D341Med (cell line): ENCODE measurements around the gene CCDC175.

Source experiments
- DNase-seq: peaks from one replicate; pipeline ENCODE4 v3.0.0; 2012; ENCODE audit warnings: low spot score

The CCDC175 gene

DNA sequence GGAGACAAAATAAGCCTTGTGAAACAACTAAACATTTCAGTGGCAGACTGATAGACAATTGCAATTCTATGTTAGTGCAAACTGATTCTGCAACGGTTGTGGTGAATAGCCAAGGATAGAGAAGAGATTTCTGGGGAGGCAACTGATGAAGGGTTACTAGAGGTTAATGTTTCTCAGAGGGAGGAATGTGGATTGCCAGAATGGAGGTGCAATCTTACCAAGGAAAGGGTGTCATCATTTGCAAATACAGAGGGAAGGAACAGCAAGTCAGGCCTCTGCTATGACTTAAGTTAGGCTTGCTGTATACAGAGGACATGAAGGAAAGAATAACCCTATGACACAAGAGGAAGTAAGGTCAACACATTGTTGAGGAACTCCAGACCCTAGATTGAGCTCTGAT is 35.8 kb downstream of the CCDC175 start:
- DNase-seq = no peak

DNA sequence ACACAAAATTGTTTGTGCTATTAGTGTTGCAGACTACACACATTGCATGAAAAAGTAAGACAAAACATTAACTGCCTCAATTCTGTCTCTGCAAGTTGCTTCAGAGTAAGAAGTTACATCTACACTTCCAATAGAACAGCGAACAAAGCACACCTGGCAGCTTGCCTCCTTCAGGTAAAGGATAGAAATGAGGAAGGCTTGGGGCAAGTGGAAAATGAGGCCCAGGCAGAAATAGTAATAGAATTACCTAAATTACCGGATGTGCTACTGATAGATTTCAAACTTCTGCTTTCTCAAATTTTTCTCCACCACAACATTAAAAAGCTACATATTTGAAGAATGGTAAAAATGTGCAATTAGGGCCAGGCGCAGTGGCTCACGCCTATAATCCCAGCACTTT is 37.7 kb downstream of the CCDC175 start:
- DNase-seq = no peak

GRCh38 chr14:59537476-59537875 is 39.1 kb downstream of the CCDC175 start:
- DNase-seq = no peak

GRCh38 chr14:59534361-59534987 is 42.1 kb downstream of the CCDC175 start:
- no peak for DNase-seq

- no peak for DNase-seq
Observed at GRCh38 chr14:59532419-59532818, 44.2 kb downstream of the CCDC175 start.

DNA sequence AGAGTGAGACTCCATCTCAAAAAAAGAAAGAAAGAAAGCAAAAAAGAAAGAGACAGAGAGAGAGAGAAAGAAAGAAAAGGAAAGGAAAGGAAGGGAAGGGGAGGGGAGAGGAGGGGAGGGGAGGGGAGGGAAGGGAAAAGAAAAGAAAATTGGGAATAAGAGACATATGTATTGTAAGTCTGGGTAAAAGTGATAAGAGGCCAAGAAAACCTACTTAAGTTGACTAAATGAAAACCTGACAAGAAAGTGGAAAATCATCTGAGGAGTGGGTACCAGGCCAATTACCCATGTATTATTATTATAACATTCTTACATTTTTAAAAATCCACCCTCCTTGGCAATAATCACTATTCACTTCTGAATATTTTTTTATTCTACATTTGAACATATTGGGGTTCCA is 46.3 kb downstream of the CCDC175 start:
- DNase-seq = no peak

DNA sequence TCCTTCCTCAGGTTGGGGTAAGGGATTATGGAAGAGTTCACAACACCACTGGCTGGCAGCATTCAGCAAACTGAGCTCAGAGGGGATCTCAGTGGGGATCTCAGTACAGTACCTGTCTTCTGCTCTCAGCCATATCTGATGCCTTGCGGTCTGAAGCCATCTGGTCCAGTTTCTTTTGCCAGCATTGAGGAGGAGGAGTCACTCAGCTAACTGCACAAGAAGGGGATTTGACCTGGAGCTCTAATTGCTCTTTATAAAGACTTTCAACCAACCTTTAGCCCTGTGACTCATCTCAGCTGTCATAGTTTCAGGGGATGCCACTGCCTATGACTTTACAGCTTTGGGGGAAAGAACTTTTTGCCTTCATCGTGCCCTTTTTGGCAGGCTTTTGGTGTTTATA is 47.4 kb downstream of the CCDC175 start:
- no peak for DNase-seq

- DNase-seq = no peak
Observed at GRCh38 chr14:59520224-59520623, 56.4 kb downstream of the CCDC175 start.

GRCh38 chr14:59511916-59512575 is 64.6 kb downstream of the CCDC175 start:
- DNase-seq = peak; percentile 66

GRCh38 chr14:59510966-59511365 is 65.6 kb downstream of the CCDC175 start:
- no peak for DNase-seq

GRCh38 chr14:59510001-59510400 is 66.6 kb downstream of the CCDC175 start:
- no peak for DNase-seq

GRCh38 chr14:59509101-59509500 is 67.5 kb downstream of the CCDC175 start:
- no peak for DNase-seq

DNA sequence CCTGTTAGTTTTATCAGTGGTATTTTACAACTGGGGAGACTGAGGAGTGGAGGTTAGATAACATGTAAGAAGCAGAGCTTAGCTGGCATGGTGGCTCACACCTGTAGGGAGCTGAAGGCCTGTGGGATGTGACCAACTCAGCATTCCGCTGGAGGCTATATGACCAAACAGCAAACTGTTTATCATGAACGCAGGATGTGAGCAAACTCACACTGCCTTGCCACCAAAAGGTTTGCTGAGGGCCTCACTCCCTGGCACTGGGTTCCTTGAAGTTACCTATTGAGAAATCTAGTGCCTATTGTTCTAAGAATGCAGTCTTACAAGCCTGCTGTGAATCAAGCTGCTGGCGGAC is 68.9 kb downstream of the CCDC175 start:
- no peak for DNase-seq

- DNase-seq = peak; percentile 77
Observed at GRCh38 chr14:59507063-59507751, 69.4 kb downstream of the CCDC175 start.

DNA sequence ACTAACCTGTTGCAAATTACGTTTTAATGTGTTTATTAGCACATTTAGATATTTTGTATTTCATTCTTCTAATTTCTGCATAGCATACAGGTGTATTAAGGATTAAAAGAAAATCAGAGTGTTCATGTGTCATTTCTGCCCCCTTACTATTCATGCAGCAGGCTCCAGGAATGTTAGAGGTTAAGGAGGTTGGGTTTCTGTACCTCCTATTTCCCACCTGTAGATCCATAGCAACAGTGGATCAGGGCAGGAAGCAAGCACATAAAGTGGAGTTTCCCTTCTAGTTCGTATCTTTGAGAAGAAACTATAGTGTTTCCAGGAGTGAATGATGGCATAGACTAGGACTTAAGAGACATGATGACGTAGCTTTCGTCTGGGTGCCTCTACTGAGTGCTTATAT is 73.4 kb downstream of the CCDC175 start:
- DNase-seq = no peak

DNA sequence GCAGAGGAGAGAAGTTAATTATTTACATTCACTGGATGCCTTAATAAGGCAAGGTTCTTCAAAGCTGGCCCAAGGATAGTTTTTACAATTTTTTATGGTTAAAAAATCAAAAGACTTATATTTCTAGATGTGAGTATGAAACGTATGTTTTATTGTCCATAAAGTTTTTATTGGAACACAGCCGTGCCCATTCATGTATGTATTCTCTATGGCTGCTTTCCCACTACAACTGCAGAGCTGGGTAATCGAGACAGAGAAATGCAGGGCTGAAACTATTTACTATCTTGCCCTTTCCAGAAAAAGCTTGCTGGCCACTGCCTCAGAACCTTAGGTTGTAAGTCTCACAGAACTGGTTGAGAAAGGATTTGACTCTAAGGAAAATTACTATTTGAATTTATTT is 75.9 kb downstream of the CCDC175 start:
- no peak for DNase-seq

DNA sequence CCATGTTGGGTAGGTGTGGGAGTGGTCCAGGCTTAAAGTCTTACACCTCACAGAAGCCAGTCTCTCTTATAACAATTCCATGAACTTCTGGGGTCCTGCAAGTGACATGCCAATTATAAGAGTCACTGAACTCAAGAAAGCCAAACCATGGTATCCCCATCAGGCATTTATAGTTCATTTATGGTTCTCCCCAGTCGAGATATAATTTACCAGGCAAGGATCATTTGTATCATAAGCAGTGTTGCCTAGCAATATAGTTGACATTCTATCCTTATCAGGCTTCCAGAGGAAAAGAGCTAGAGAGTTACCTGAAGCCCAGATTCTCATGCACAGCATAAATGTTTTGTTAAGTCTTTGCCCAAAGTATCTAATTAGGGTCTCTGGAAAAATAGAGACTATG is 84.2 kb downstream of the CCDC175 start:
- DNase-seq = no peak

DNA sequence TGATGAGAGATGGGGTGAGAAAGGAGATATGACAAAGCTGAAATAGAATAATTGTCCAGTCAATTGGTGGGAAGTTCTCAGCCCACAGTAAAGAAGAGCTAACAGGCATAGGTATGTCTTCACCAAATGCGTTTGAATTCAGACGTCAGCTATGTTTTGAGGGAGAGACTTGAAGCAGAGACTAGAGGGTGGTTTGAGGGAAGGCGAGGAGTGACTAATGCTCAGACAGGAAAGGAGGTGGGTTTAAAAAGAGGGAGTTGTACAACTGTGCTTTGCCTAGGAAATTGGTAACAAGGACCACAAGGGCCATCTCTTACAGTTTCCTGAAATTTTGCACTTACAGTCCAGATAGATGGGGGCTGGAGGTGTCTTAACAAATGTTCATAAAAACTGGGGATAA is 85.9 kb downstream of the CCDC175 start:
- no peak for DNase-seq

DNA sequence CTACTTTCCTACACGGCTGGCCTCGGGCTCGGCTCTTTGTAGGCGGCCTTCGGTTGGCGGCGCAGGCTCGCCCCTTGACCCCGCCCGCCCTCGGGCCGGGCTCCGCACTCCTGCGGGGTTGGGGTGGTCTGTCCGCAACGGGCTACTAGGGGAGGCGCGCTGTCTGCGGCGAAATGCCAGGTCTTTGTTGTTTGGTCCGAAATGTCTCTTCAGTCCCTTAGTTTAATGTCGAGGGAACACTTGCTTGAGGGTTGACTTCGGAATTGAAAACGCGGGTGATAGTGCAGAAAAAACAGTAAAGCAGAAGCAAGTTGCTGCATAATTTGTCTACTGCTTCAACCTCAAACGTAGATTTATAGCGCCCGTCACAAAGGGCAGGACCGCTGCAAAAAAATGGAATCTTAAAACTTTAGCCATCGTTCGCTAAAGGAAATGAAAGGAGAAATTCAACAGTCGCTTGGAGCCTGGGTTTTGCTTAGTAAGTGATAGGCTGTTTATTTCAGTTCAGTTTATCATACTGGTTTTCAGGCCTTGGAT is 91.9 kb downstream of the CCDC175 start:
- no peak for DNase-seq

DNA sequence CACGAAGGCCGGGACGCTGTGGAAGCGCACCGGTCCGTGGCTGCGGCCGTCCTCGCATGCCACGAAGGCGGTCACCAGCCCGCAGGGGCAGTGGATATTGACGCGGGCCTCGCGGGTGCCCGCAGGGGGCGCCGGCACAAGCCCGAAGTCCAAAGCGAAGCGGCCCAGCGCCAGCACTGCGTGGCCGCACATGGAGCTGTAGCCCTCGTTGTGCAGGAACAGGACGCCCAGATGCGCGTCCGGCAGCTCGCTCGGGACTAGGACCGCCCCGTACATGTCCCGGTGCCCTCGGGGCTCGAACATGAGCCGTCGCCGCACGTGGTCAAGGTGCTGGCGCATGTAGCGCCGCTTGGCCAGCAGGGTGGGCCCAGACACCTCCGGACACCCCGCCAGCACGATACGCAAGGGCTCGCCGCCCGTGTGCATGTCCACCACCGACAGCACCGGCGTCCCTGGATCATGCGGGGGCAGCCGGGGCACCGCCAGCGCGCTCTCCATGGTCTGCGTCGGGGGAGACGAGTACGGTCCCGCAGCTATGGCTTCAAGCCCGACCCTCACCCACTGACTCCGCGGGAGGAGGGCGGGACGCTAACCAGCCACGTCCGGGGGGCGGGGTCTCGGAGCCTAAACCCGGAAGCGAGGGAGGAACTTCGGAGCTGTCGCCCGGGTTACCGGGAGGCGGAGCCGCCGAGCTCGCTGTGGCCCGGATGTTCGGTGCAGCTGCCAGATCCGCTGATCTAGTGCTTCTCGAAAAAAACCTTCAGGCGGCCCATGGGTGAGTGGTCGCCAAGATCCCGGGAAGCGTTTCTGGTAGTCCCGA is 92.6 kb downstream of the CCDC175 start, which contains the start of the genes JKAMP and L3HYPDH:
TSS of gene JKAMP (plus strand) at position 699 of the 820 bp plus-strand sequence. CDS start at position 772, 73 bp downstream.
TSS of gene L3HYPDH (minus strand) at position 590 of the 820 bp plus-strand sequence. CDS start at position 498, 92 bp downstream.
- DNase-seq = peak; percentile 96

DNA sequence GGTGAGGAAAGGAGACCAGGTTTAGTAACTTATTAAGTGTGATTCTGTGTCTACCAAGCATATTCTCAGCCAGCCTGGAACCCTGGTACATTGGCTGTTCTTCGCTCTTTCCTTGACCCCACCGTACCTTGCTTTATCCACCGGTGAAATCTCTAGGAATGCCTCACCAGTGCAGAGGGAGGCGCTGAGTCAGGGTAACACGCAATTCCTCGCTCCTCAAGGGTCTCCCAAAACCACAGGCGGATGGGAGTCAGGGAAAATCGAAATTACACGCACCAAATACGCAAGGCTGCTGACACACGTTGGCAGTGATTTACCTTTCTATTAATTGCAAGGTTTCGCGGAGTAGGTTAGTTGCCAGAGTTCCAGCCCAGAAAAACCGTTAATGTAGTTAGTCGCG is 93.2 kb downstream of the CCDC175 start:
- no peak for DNase-seq
